NB4 (cell line): ENCODE measurements around the gene TAF4.

Experiments
- POLR2A ChIP-seq: IDR thresholded peaks from 2 replicates; pipeline ENCODE4 v1.6.1; 2011; ENCODE audit warnings: mild to moderate bottlenecking; ENCODE audit not compliant: insufficient read length; ENCODE audit errors: extremely low read depth
- TF ChIP-seq, protein P1 (sequence below): IDR thresholded peaks from one replicate; pipeline ENCODE4 v1.5.1; 2012; ENCODE audit warnings: low read depth, low read length

- no peak for TF ChIP-seq POLR2A
- TF ChIP-seq, protein P1, sequence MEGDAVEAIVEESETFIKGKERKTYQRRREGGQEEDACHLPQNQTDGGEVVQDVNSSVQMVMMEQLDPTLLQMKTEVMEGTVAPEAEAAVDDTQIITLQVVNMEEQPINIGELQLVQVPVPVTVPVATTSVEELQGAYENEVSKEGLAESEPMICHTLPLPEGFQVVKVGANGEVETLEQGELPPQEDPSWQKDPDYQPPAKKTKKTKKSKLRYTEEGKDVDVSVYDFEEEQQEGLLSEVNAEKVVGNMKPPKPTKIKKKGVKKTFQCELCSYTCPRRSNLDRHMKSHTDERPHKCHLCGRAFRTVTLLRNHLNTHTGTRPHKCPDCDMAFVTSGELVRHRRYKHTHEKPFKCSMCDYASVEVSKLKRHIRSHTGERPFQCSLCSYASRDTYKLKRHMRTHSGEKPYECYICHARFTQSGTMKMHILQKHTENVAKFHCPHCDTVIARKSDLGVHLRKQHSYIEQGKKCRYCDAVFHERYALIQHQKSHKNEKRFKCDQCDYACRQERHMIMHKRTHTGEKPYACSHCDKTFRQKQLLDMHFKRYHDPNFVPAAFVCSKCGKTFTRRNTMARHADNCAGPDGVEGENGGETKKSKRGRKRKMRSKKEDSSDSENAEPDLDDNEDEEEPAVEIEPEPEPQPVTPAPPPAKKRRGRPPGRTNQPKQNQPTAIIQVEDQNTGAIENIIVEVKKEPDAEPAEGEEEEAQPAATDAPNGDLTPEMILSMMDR: no peak
Observed at GRCh38 chr20:61968036-61968810, 97.5 kb downstream of the TAF4 start.
